ENCODE measurements around the gene CD79B. TPM values are rescaled to one million over a fixed set of nuclear protein-coding genes. Genes with fewer than 3 reads are reported as not detected.
"Not testable (repeated sequence)": the region's sequence is repeated elsewhere in the genome, so short reads cannot be mapped to it uniquely, and the experiment has no call there.

Gene CD79B
- total RNA-seq, 2 experiments from 2014 or later = 479 to 751 TPM

DNA sequence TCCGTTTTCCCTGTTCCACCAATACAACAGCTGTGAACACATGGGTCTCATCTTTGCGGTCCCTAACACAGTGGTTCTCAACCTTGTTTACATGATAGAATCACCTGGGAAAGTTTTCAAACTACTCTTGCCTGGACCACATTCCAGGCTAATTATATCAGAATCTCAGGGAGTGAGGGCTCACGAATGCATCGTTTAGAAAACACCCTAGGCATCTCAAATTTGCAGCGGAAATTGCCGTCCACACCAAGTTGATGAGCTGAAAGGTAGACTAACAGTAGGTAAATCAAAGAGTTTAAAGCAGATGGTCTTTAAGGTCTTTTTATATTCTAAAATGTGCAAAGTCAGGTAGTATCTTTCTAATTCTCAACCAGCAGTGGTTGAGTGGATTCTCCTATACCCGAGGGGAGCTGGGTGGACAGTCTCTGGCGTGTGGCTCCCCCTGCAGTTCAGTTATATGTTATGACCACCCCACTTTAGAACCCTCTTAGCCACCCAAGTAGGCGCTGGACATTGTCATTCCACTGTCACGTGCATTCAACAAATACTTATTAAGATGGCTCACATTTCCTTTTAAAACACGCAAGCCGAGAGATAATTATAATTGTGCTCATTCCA lies 24.9 kb downstream of the CD79B start:
- H2AFZ ChIP-seq (ENCODE audit: low read length); H3K9me3 ChIP-seq (ENCODE audit: low read length); BruUV-seq (replicated peaks); H3K4me2 ChIP-seq (ENCODE audit: low read length); H3K4me1 ChIP-seq (ENCODE audit: insufficient read depth, low read length, poor library complexity, severe bottlenecking); H3K79me2 ChIP-seq (ENCODE audit: insufficient read depth, low read depth, low read length); H3K9me2 ChIP-seq (ENCODE audit: insufficient read depth, low read length); H3K36me3 ChIP-seq (ENCODE audit: insufficient read depth, low read length); intact Hi-C loops (cut with micrococcal nuclease; ENCODE audit: unreplicated experiment); H3K4me3 ChIP-seq (ENCODE audit: low read depth, low read length, poor library complexity, severe bottlenecking); CTCF ChIA-PET (ENCODE audit: unreplicated experiment); H4K20me1 ChIP-seq (ENCODE audit: insufficient read depth, low read length); H3K27ac ChIP-seq (ENCODE audit: low read depth, low read length, poor library complexity, severe bottlenecking): not testable (repeated sequence)
- peak; percentile 20 for DNase-seq (ENCODE audit: low spot score)
- POLR2A ChIA-PET = interaction anchor here (0.6 kb wide), 1 partner anchor 73 kb away, joined by 6 read pairs; no protein-coding TSS in a partner anchor
- TF ChIP-seq, protein P1, sequence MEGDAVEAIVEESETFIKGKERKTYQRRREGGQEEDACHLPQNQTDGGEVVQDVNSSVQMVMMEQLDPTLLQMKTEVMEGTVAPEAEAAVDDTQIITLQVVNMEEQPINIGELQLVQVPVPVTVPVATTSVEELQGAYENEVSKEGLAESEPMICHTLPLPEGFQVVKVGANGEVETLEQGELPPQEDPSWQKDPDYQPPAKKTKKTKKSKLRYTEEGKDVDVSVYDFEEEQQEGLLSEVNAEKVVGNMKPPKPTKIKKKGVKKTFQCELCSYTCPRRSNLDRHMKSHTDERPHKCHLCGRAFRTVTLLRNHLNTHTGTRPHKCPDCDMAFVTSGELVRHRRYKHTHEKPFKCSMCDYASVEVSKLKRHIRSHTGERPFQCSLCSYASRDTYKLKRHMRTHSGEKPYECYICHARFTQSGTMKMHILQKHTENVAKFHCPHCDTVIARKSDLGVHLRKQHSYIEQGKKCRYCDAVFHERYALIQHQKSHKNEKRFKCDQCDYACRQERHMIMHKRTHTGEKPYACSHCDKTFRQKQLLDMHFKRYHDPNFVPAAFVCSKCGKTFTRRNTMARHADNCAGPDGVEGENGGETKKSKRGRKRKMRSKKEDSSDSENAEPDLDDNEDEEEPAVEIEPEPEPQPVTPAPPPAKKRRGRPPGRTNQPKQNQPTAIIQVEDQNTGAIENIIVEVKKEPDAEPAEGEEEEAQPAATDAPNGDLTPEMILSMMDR (conservative IDR thresholded peaks at IDR 0.05; ENCODE audit: low read length) = peak; percentile 59

DNA sequence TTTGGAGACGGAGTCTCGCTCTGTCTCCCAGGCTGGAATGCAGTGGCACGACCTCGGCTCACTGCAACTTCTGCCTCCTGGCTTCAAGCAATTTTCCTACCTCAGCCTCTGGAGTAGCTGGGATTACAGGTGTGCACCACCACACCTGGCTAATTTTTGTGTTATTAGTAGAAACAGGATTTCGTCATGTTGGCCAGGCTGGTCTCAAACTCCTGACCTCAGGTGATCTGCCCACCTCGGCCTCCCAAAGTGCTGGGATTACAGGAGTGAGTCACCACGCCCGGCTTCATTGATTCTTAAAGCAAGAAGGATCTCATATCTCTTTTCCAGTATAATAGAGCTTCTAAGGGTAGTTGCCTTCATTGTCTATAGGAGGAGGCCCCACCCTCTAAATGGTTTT lies 27.3 kb downstream of the CD79B start:
- H3K4me2 ChIP-seq (ENCODE audit: low read length); BruUV-seq (replicated peaks); H3K36me3 ChIP-seq (ENCODE audit: insufficient read depth, low read length); H3K9me2 ChIP-seq (ENCODE audit: insufficient read depth, low read length); H3K4me3 ChIP-seq (ENCODE audit: low read depth, low read length, poor library complexity, severe bottlenecking); H3K79me2 ChIP-seq (ENCODE audit: insufficient read depth, low read depth, low read length); CTCF ChIA-PET (ENCODE audit: unreplicated experiment); H2AFZ ChIP-seq (ENCODE audit: low read length); intact Hi-C loops (cut with micrococcal nuclease; ENCODE audit: unreplicated experiment); H3K4me1 ChIP-seq (ENCODE audit: insufficient read depth, low read length, poor library complexity, severe bottlenecking); H3K9me3 ChIP-seq (ENCODE audit: low read length); DNase-seq (ENCODE audit: low spot score); H4K20me1 ChIP-seq (ENCODE audit: insufficient read depth, low read length); H3K27ac ChIP-seq (ENCODE audit: low read depth, low read length, poor library complexity, severe bottlenecking): not testable (repeated sequence)
- POLR2A ChIA-PET = interaction anchor here (1.2 kb wide), 1 partner anchor 41 kb away, joined by 3 read pairs; no protein-coding TSS in a partner anchor

DNA sequence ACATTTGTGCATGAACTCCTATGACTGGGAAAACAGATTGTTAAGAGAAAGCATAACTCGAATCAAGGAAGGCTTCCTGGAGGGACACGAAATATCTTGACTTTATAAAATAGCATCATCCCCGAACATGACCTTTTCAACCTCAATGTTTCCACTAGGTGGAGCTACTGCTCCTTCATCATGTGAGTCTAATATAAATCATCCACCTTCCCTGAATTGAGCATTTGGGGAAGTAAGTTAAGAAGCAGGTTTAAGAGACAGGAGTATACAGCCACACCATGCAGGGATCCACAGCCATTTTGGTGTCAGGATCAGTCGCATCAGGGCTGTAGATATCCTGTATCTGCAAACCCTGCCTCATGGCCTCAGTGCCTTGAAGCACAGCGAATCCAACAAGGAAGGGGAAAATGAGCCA lies 28.3 kb downstream of the CD79B start:
- H3K4me2 ChIP-seq (ENCODE audit: low read length); H3K4me1 ChIP-seq (ENCODE audit: insufficient read depth, low read length, poor library complexity, severe bottlenecking); intact Hi-C loops (cut with micrococcal nuclease; ENCODE audit: unreplicated experiment); H3K9me3 ChIP-seq (ENCODE audit: low read length); POLR2A ChIA-PET; BruUV-seq (replicated peaks); H3K4me3 ChIP-seq (ENCODE audit: low read depth, low read length, poor library complexity, severe bottlenecking); H3K79me2 ChIP-seq (ENCODE audit: insufficient read depth, low read depth, low read length); H3K9me2 ChIP-seq (ENCODE audit: insufficient read depth, low read length); H2AFZ ChIP-seq (ENCODE audit: low read length); CTCF ChIA-PET (ENCODE audit: unreplicated experiment); H3K36me3 ChIP-seq (ENCODE audit: insufficient read depth, low read length); H4K20me1 ChIP-seq (ENCODE audit: insufficient read depth, low read length); H3K27ac ChIP-seq (ENCODE audit: low read depth, low read length, poor library complexity, severe bottlenecking): not testable (repeated sequence)
- DNase-seq (ENCODE audit: low spot score) = peak; percentile 52
- TF ChIP-seq, protein P1 (conservative IDR thresholded peaks at IDR 0.05; ENCODE audit: low read length) = peak; percentile 68

DNA sequence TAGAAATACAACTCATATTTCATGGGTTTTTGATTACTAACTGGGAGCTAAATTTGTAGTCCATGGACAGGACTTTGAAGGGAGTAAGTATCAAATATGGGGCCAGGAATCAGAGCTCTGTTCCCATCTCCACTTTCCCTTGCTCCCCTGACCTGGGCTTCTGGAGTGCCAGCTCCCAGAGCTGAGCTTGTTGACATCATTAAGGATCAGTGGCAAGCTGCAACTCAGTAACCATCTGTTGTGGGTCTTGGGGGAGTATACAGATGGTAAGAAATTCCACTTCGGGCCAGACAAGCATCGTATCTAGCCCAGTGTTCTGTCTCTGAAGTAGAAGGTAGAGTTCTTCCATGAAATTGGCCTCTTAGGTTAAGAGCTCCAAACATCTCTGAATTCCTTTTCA lies 30.2 kb downstream of the CD79B start:
- intact Hi-C loops (cut with micrococcal nuclease; ENCODE audit: unreplicated experiment); H2AFZ ChIP-seq (ENCODE audit: low read length); H3K4me1 ChIP-seq (ENCODE audit: insufficient read depth, low read length, poor library complexity, severe bottlenecking); DNase-seq (ENCODE audit: low spot score); H3K4me2 ChIP-seq (ENCODE audit: low read length); H3K9me3 ChIP-seq (ENCODE audit: low read length); POLR2A ChIA-PET; H3K36me3 ChIP-seq (ENCODE audit: insufficient read depth, low read length); H3K4me3 ChIP-seq (ENCODE audit: low read depth, low read length, poor library complexity, severe bottlenecking); H3K27ac ChIP-seq (ENCODE audit: low read depth, low read length, poor library complexity, severe bottlenecking); H3K9me2 ChIP-seq (ENCODE audit: insufficient read depth, low read length); CTCF ChIA-PET (ENCODE audit: unreplicated experiment); H3K79me2 ChIP-seq (ENCODE audit: insufficient read depth, low read depth, low read length); BruUV-seq (replicated peaks); H4K20me1 ChIP-seq (ENCODE audit: insufficient read depth, low read length): not testable (repeated sequence)

DNA sequence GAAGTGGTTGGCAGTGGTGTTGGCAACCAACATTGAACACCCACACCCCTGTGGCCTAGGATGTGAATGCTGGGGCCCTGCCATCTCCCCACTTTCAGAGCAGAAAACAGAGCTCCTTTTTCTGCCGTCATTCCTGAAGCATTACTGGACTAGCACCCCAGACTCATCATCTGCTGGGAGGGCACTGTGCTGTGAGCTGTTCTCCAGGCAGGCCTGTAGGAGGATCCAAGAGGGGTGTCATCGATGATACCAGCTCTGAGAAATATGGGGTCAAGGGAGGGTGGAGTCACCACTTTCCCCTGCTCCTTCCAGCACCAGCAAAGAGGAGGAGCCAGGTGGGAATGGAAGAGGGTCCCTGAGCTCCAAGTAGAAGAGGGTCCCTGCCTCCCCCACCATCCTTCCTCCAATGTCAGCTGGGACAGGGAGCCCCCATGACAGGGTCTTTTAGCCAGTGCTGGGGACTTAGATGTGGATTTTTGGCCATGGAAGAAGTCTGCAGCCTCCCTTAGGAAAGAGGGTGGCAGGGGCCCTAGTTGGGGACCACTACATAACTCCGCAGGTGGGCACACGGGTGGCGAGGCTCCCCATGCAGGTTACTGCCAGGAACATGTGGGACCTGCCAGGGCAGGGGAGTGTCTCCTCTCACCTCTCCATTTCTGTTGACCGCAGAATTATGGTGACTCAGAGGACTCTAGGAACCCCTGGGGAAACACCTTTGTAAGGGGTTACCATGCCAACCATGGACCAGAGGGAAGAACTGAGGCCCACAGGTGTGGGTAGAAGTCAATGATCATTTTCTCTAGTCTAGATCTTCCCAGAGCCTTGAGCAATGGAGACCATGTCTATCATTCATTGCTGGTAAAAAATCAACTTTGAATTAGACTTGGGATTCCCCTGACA lies 33.0 kb downstream of the CD79B start:
- BruUV-seq (replicated peaks); H3K4me2 ChIP-seq (ENCODE audit: low read length); H3K4me3 ChIP-seq (ENCODE audit: low read depth, low read length, poor library complexity, severe bottlenecking); H3K27ac ChIP-seq (ENCODE audit: low read depth, low read length, poor library complexity, severe bottlenecking); H4K20me1 ChIP-seq (ENCODE audit: insufficient read depth, low read length); H3K79me2 ChIP-seq (ENCODE audit: insufficient read depth, low read depth, low read length); POLR2A ChIA-PET; CTCF ChIA-PET (ENCODE audit: unreplicated experiment); H3K9me2 ChIP-seq (ENCODE audit: insufficient read depth, low read length); H3K36me3 ChIP-seq (ENCODE audit: insufficient read depth, low read length); intact Hi-C loops (cut with micrococcal nuclease; ENCODE audit: unreplicated experiment); H2AFZ ChIP-seq (ENCODE audit: low read length); H3K9me3 ChIP-seq (ENCODE audit: low read length); DNase-seq (ENCODE audit: low spot score); H3K4me1 ChIP-seq (ENCODE audit: insufficient read depth, low read length, poor library complexity, severe bottlenecking): not testable (repeated sequence)

Data from OCI-LY7 (cell line).